H9 (cell line): ENCODE results near the gene HIKESHI. TPM values are rescaled to one million over a fixed set of nuclear protein-coding genes. Genes with fewer than 3 reads are reported as not detected.

ENCODE experiments used
- DNase-seq: peaks from one replicate; pipeline ENCODE4 v3.0.0-alpha.2; 2017
- H2AFZ ChIP-seq: one replicate; pipeline ENCODE4 v1.6.1; 2013; ENCODE audit warnings: mild to moderate bottlenecking, low read length, control low read depth, moderate library complexity
- H2AK5ac ChIP-seq: 2 replicates; pipeline ENCODE4 v1.6.1; 2013; ENCODE audit warnings: low read length, control low read depth, mixed read lengths; ENCODE audit not compliant: insufficient read length
- H2BK120ac ChIP-seq: one replicate; pipeline ENCODE4 v1.6.1; 2013; ENCODE audit warnings: low read depth, mild to moderate bottlenecking, low read length, control low read depth, inconsistent platforms; ENCODE audit not compliant: poor library complexity, severe bottlenecking
- H2BK12ac ChIP-seq: 2 replicates; pipeline ENCODE4 v1.6.1; 2013; ENCODE audit warnings: low read length, control low read depth, mixed read lengths, low read depth; ENCODE audit not compliant: insufficient read length
- H2BK15ac ChIP-seq: 2 replicates; pipeline ENCODE4 v1.6.1; 2013; ENCODE audit warnings: low read depth, low read length, control low read depth
- H2BK20ac ChIP-seq: one replicate; pipeline ENCODE4 v1.6.1; 2013; ENCODE audit warnings: low read depth, mild to moderate bottlenecking, low read length, control low read depth, inconsistent platforms; ENCODE audit not compliant: poor library complexity, severe bottlenecking
- H2BK5ac ChIP-seq: 2 replicates; pipeline ENCODE4 v1.6.1; 2013; ENCODE audit warnings: low read length, control low read depth, mixed read lengths; ENCODE audit not compliant: insufficient read length
- H3K14ac ChIP-seq: 2 replicates; pipeline ENCODE4 v1.6.1; 2013; ENCODE audit warnings: low read length, control low read depth; ENCODE audit not compliant: insufficient read depth
- H3K18ac ChIP-seq: 2 replicates; pipeline ENCODE4 v1.6.1; 2013; ENCODE audit warnings: low read depth, mild to moderate bottlenecking, mixed read lengths, low read length, control low read depth; ENCODE audit not compliant: insufficient read length
- H3K23ac ChIP-seq: 2 replicates; pipeline ENCODE4 v1.6.1; 2013; ENCODE audit warnings: low read length, control low read depth, mixed read lengths, low read depth; ENCODE audit not compliant: insufficient read length
- H3K23me2 ChIP-seq: 2 replicates; pipeline ENCODE4 v1.6.1; 2013; ENCODE audit warnings: low read depth, mild to moderate bottlenecking, mixed read lengths, low read length, control low read depth; ENCODE audit not compliant: insufficient read length, poor library complexity, severe bottlenecking
- H3K27ac ChIP-seq: 2 replicates; pipeline ENCODE4 v1.5.1; 2013; ENCODE audit warnings: low read length, control low read depth, mixed read lengths, low read depth; ENCODE audit not compliant: insufficient read length
- H3K27me3 ChIP-seq: 2 replicates; pipeline ENCODE4 v1.6.1; 2013; ENCODE audit warnings: low read length, control low read depth, inconsistent platforms; ENCODE audit not compliant: insufficient read depth
- H3K4ac ChIP-seq: 2 replicates; pipeline ENCODE4 v1.6.1; 2013; ENCODE audit warnings: low read depth, mild to moderate bottlenecking, control low read depth, inconsistent platforms, low read length, moderate library complexity
- H3K4me1 ChIP-seq: 2 replicates; pipeline ENCODE4 v1.6.1; 2013; ENCODE audit warnings: low read length, control low read depth, inconsistent platforms; ENCODE audit not compliant: insufficient read depth
- H3K4me2 ChIP-seq: 2 replicates; pipeline ENCODE4 v1.6.1; 2013; ENCODE audit warnings: low read length, control low read depth, mixed read lengths; ENCODE audit not compliant: insufficient read length, insufficient read depth
- H3K56ac ChIP-seq: 2 replicates; pipeline ENCODE4 v1.6.1; 2013; ENCODE audit warnings: low read depth, mild to moderate bottlenecking, mixed read lengths, low read length, control low read depth; ENCODE audit not compliant: insufficient read length
- H3K79me1 ChIP-seq: 2 replicates; pipeline ENCODE4 v1.6.1; 2013; ENCODE audit warnings: low read depth, mild to moderate bottlenecking, moderate library complexity, low read length, control low read depth, inconsistent platforms; ENCODE audit not compliant: insufficient read depth, poor library complexity, severe bottlenecking
- H3K79me2 ChIP-seq: 2 replicates; pipeline ENCODE4 v1.6.1; 2013; ENCODE audit warnings: low read length, control low read depth, inconsistent platforms; ENCODE audit not compliant: insufficient read depth
- H3K9ac ChIP-seq: 2 replicates; pipeline ENCODE4 v1.6.1; 2013; ENCODE audit warnings: low read length, control low read depth, mixed read lengths; ENCODE audit not compliant: insufficient read length; ENCODE audit errors: extremely low read depth
- H3K9me3 ChIP-seq: one replicate; pipeline ENCODE4 v1.6.1; 2013; ENCODE audit warnings: low read depth, low read length, inconsistent platforms; ENCODE audit not compliant: control insufficient read depth
- H3T11ph ChIP-seq: one replicate; pipeline ENCODE4 v1.6.1; 2013; ENCODE audit warnings: mild to moderate bottlenecking, low read length, control low read depth, inconsistent platforms
- H4K20me1 ChIP-seq: one replicate; pipeline ENCODE4 v1.6.1; 2013; ENCODE audit not compliant: control insufficient read depth, insufficient read length, insufficient read depth
- H4K5ac ChIP-seq: 2 replicates; pipeline ENCODE4 v1.6.1; 2013; ENCODE audit warnings: low read depth, mild to moderate bottlenecking, mixed read lengths, low read length, control low read depth; ENCODE audit not compliant: insufficient read length
- H4K8ac ChIP-seq: replicated peaks from 2 replicates; pipeline ENCODE4 v1.6.1; 2013; ENCODE audit warnings: low read length, control low read depth, mixed read lengths, low read depth; ENCODE audit not compliant: insufficient read length
- H4K91ac ChIP-seq: 2 replicates; pipeline ENCODE4 v1.6.1; 2013; ENCODE audit warnings: low read depth, mild to moderate bottlenecking, moderate library complexity, mixed read lengths, low read length, control low read depth; ENCODE audit not compliant: insufficient read length
- H3K27ac Mint-ChIP-seq, 3 experiments: 2 replicates in 2 of 3; 3 replicates in 1 of 3; pipeline ENCODE4 v1.8.0; 2020 to 2021; ENCODE audit warnings: mixed read lengths in 3 of 3, mild to moderate bottlenecking in 1 of 3, moderate library complexity in 1 of 3
- H3K27me3 Mint-ChIP-seq: 2 replicates; pipeline ENCODE4 v1.8.0; 2021; ENCODE audit warnings: low read depth, mild to moderate bottlenecking, moderate library complexity, mixed read lengths
- H3K36me3 Mint-ChIP-seq, 3 experiments: 2 replicates in 2 of 3; 3 replicates in 1 of 3; pipeline ENCODE4 v1.8.0; 2020 to 2021; ENCODE audit warnings: low read depth in 3 of 3, mixed read lengths in 3 of 3; ENCODE audit not compliant: insufficient read depth in 1 of 3
- H3K4me1 Mint-ChIP-seq, 2 experiments: 2 replicates each; pipeline ENCODE4 v1.8.0; 2020; ENCODE audit warnings: mixed read lengths in 2 of 2
- H3K4me3 Mint-ChIP-seq, 2 experiments: 2 replicates in 1 of 2; 3 replicates in 1 of 2; pipeline ENCODE4 v1.8.0; 2020 to 2021; ENCODE audit warnings: mild to moderate bottlenecking in 2 of 2, mixed read lengths in 2 of 2, moderate library complexity in 1 of 2
- H3K9me3 Mint-ChIP-seq, 2 experiments: 2 replicates in 1 of 2; 3 replicates in 1 of 2; pipeline ENCODE4 v1.8.0; 2020; ENCODE audit warnings: mild to moderate bottlenecking in 2 of 2, mixed read lengths in 2 of 2, moderate library complexity in 1 of 2
- total RNA-seq: library from RNA; stranded (reverse); gene quantifications from 2 replicates; pipeline ENCODE4 v1.2.1, GENCODE V29; 2021
- TF ChIP-seq, protein P1 (sequence below): fragments of 200-600 bp; sonication (generic); conservative IDR thresholded peaks from 3 replicates; pipeline ENCODE4 v1.8.0; 2021; ENCODE audit warnings: antibody characterized with exemption, mild to moderate bottlenecking

Gene HIKESHI
- total RNA-seq, 1 experiment from 2014 or later = 54.1 TPM

DNA sequence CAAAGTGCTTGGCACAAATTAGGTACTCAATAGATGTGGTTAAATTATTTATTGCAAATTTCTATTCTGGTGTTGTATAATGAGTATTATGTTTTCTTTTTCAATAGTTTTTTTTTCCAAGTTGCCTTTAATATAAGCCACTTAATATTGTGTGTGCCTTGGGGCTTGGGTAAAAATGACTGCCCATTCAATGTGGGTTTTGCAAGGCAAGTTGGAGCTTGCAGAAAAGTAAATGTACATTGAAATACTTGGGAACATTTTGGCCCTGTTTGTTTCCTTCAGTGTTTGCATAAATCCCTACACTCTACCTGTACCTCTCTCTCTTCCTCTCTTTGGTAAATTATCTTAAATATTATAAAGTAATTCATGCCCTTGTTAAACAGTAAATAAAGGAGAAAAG, 70.5 kb downstream of the HIKESHI start:
- H3K9ac ChIP-seq = no peak overlapping the region
- H3K27me3 ChIP-seq = no peaks in the 10 kb centered on the region
- H2AFZ ChIP-seq = no peak overlapping the region
- H3K9me3 ChIP-seq = no peaks in the 10 kb centered on the region
- Mint-ChIP-seq H3K4me3 (no peak overlapping the region), H3K9me3 (peaks cover 0 to 10% of the 10 kb centered on the region in 2 experiments; a peak in 2 of 5 replicates), H3K36me3 (peaks cover 0 to 8% (median 8%) of the 10 kb centered on the region in 3 experiments; a peak in 3 of 7 replicates), H3K4me1 (peaks cover 9 to 13% of the 10 kb centered on the region in 2 experiments), H3K27me3 (no peaks in the 10 kb centered on the region), H3K27ac (no peak overlapping the region)
- no peak overlapping the region for H3K56ac ChIP-seq
- H4K20me1 ChIP-seq = no peaks in the 10 kb centered on the region
- no peaks in the 10 kb centered on the region for H3K23me2 ChIP-seq
- H2AK5ac ChIP-seq = no peak overlapping the region
- H2BK15ac ChIP-seq = no peak overlapping the region
- no peak overlapping the region for H4K8ac ChIP-seq
- H3K79me1 ChIP-seq = no peaks in the 10 kb centered on the region
- H2BK5ac ChIP-seq = no peak overlapping the region
- no peak overlapping the region for H3T11ph ChIP-seq
- H2BK12ac ChIP-seq = no peak overlapping the region
- H3K79me2 ChIP-seq = no peaks in the 10 kb centered on the region
- no peak overlapping the region for H4K91ac ChIP-seq
- H3K4ac ChIP-seq = no peak overlapping the region
- H4K5ac ChIP-seq = no peak overlapping the region
- no peak overlapping the region for H2BK20ac ChIP-seq
- TF ChIP-seq, protein P1, sequence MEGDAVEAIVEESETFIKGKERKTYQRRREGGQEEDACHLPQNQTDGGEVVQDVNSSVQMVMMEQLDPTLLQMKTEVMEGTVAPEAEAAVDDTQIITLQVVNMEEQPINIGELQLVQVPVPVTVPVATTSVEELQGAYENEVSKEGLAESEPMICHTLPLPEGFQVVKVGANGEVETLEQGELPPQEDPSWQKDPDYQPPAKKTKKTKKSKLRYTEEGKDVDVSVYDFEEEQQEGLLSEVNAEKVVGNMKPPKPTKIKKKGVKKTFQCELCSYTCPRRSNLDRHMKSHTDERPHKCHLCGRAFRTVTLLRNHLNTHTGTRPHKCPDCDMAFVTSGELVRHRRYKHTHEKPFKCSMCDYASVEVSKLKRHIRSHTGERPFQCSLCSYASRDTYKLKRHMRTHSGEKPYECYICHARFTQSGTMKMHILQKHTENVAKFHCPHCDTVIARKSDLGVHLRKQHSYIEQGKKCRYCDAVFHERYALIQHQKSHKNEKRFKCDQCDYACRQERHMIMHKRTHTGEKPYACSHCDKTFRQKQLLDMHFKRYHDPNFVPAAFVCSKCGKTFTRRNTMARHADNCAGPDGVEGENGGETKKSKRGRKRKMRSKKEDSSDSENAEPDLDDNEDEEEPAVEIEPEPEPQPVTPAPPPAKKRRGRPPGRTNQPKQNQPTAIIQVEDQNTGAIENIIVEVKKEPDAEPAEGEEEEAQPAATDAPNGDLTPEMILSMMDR = no peak
- no peak overlapping the region for H3K4me2 ChIP-seq
- H3K18ac ChIP-seq = no peak overlapping the region
- H3K27ac ChIP-seq = no peak overlapping the region
- no peak for DNase-seq
- no peak overlapping the region for H2BK120ac ChIP-seq
- H3K23ac ChIP-seq = no peak overlapping the region
- H3K14ac ChIP-seq = no peak overlapping the region
- H3K4me1 ChIP-seq = no peaks in the 10 kb centered on the region
